GM19351 (cell line): Measurements from ENCODE around the gene BZW2.

ENCODE experiments used
- ATAC-seq: cut with Tn5 transposase; IDR thresholded peaks from one replicate; pipeline ENCODE4 v1.9.1; 2021; ENCODE audit warnings: mild to moderate bottlenecking, moderate library complexity; ENCODE audit not compliant: unreplicated experiment

Gene BZW2

GRCh38 chr7:16645593-16646471 lies at the start of gene BZW2, which contains the start of gene ANKMY2:
TSS of gene BZW2 (plus strand) at chr7:16646181. CDS start at chr7:16665444, 19,263 bp downstream.
TSS of gene ANKMY2 (minus strand) at chr7:16645754. CDS start at chr7:16645573, 181 bp downstream.
- peak; percentile 91 for ATAC-seq

- no peak for ATAC-seq
Observed at GRCh38 chr7:16598015-16598414, 48.0 kb upstream of the BZW2 start.

- no peak for ATAC-seq
Observed at GRCh38 chr7:16599860-16600259, 46.1 kb upstream of the BZW2 start.

- ATAC-seq = no peak
Observed at GRCh38 chr7:16603633-16604032, 42.3 kb upstream of the BZW2 start.

GRCh38 chr7:16604054-16604453 lies 41.9 kb upstream of the BZW2 start:
- ATAC-seq = no peak

GRCh38 chr7:16606704-16607103 lies 39.3 kb upstream of the BZW2 start:
- ATAC-seq = peak; percentile 46

- ATAC-seq = peak; percentile 94
Observed at GRCh38 chr7:16609842-16610450, 36.0 kb upstream of the BZW2 start.

GRCh38 chr7:16611711-16612110 lies 34.3 kb upstream of the BZW2 start:
- no peak for ATAC-seq

GRCh38 chr7:16615228-16615627 lies 30.8 kb upstream of the BZW2 start:
- ATAC-seq = no peak

GRCh38 chr7:16616122-16616521 lies 29.9 kb upstream of the BZW2 start:
- ATAC-seq = no peak

- no peak for ATAC-seq
Observed at GRCh38 chr7:16616542-16616941, 29.4 kb upstream of the BZW2 start.

GRCh38 chr7:16619979-16620408 lies 26.0 kb upstream of the BZW2 start:
- ATAC-seq = peak; percentile 97

- no peak for ATAC-seq
Observed at GRCh38 chr7:16626388-16626787, 19.6 kb upstream of the BZW2 start.

- no peak for ATAC-seq
Observed at GRCh38 chr7:16627236-16627635, 18.7 kb upstream of the BZW2 start.

- ATAC-seq = no peak
Observed at GRCh38 chr7:16630654-16631053, 15.3 kb upstream of the BZW2 start.

- ATAC-seq = no peak
Observed at GRCh38 chr7:16634271-16634738, 11.7 kb upstream of the BZW2 start.

- ATAC-seq = no peak
Observed at GRCh38 chr7:16636555-16637101, 9.4 kb upstream of the BZW2 start.

- ATAC-seq = no peak
Observed at GRCh38 chr7:16637379-16637778, 8.6 kb upstream of the BZW2 start.

- ATAC-seq = no peak
Observed at GRCh38 chr7:16638282-16639280, 7.4 kb upstream of the BZW2 start.

- no peak for ATAC-seq
Observed at GRCh38 chr7:16644157-16644556, 1.8 kb upstream of the BZW2 start.
